Measurements from ENCODE around the gene BEST1. TPM values are rescaled to one million over a fixed set of nuclear protein-coding genes. Genes with fewer than 3 reads are reported as not detected.

The BEST1 gene
- total RNA-seq, 6 experiments from 2014 or later: 0.92 to 2.0 (median 1.9) TPM

DNA sequence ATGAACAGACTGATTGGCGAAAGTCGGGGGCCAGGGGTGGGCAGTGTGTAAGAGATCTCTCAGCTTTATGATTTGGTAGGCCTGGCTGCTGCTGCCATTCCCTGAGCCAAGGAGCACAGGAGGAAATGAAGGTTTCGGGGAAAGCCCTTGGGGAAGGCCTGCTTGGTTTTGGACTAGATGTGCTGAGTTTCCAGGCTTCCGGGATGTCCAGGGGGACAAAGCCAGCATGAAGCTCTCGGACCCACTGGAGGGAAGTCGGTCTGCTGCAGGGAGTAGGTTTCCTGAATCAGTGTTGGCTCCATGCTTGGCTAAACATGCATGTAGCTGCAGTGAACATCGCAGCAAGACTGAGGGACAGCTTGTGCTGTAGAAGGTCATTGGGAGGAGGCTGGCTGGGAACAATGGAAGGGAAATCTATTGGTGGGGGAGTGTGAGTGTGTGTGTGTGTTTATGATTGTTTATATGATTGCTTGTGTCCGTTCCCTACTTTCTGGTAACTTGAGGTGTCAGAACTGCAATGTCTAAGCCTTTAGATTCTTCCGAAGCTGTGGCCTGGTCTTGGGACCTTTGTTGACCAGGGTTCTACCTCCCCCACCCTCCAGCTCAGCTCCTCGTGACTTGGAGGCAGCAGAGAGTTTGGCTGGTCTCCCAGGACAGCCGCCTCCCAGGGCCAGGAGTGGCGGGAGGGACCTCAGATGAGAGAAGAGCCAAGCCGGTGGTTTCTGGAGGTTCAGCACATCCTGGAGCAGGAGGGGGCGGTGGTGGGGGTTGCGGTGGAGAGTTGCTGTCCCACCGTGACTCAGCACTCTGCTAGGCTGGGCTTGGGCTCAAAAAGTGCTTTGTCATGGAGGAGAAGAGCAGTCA, 21.3 kb downstream of the BEST1 start:
- Mint-ChIP-seq H3K4me3 (peak overlapping the region; percentile 72), H3K27me3 (ENCODE audit: insufficient read depth) (peaks cover 3% of the 10 kb centered on the region)

DNA sequence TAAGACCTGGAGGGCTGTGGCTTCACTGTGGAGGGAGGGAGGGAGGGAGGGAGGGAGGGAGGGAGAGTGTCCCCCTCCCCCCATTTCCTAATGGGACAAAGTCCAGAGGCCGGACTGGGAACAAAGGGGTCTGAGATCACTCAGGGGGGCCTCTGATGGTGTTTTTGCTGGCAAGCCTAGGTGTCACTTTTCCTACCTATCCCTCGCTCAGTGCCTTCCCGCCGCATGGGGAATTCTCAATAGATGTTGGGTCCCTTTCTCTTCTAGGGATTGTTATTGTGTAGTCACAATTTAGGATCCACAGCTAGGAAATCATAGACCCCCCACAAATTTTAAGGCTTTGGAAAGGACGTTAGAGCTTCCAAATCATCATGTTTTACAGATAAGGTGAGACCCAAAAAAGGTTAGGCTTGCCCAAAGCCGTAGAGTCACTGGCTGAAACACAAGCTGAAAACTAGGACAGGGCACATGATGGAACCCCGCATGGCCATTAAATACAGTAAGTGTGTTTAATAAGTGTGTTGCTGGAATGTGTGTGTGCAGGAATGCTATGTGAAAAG, 22.0 kb downstream of the BEST1 start:
- no peak for DNase-seq
- peak overlapping the region; percentile 72 for H3K4me3 Mint-ChIP-seq
- H3K36me3 Mint-ChIP-seq (ENCODE audit: low read depth): no peaks in the 10 kb centered on the region
- H3K27me3 Mint-ChIP-seq (ENCODE audit: insufficient read depth): peaks cover 2% of the 10 kb centered on the region; the same call in 1 of the 2 replicates
- peaks cover 66% of the 10 kb centered on the region for H3K4me1 Mint-ChIP-seq (ENCODE audit: low read depth)
- TF ChIP-seq, protein P1, sequence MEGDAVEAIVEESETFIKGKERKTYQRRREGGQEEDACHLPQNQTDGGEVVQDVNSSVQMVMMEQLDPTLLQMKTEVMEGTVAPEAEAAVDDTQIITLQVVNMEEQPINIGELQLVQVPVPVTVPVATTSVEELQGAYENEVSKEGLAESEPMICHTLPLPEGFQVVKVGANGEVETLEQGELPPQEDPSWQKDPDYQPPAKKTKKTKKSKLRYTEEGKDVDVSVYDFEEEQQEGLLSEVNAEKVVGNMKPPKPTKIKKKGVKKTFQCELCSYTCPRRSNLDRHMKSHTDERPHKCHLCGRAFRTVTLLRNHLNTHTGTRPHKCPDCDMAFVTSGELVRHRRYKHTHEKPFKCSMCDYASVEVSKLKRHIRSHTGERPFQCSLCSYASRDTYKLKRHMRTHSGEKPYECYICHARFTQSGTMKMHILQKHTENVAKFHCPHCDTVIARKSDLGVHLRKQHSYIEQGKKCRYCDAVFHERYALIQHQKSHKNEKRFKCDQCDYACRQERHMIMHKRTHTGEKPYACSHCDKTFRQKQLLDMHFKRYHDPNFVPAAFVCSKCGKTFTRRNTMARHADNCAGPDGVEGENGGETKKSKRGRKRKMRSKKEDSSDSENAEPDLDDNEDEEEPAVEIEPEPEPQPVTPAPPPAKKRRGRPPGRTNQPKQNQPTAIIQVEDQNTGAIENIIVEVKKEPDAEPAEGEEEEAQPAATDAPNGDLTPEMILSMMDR (IDR thresholded peaks at IDR 0.05): no peak
- peak overlapping the region; percentile 97 for H3K27ac Mint-ChIP-seq
- no peaks in the 10 kb centered on the region for H3K9me3 Mint-ChIP-seq

More for the DNA sequence above, 21.3 kb downstream of the BEST1 start:
- Mint-ChIP-seq H3K9me3 (no peaks in the 10 kb centered on the region), H3K4me1 (ENCODE audit: low read depth) (peaks cover 66% of the 10 kb centered on the region), H3K27ac (peak overlapping the region; percentile 97), H3K36me3 (ENCODE audit: low read depth) (peaks cover 3% of the 10 kb centered on the region)
- TF ChIP-seq, protein P1 (IDR thresholded peaks at IDR 0.05): 0 out of 2 replicates have a peak, but pooled peaks have one; percentile 6
- DNase-seq: peak; percentile 99

DNA sequence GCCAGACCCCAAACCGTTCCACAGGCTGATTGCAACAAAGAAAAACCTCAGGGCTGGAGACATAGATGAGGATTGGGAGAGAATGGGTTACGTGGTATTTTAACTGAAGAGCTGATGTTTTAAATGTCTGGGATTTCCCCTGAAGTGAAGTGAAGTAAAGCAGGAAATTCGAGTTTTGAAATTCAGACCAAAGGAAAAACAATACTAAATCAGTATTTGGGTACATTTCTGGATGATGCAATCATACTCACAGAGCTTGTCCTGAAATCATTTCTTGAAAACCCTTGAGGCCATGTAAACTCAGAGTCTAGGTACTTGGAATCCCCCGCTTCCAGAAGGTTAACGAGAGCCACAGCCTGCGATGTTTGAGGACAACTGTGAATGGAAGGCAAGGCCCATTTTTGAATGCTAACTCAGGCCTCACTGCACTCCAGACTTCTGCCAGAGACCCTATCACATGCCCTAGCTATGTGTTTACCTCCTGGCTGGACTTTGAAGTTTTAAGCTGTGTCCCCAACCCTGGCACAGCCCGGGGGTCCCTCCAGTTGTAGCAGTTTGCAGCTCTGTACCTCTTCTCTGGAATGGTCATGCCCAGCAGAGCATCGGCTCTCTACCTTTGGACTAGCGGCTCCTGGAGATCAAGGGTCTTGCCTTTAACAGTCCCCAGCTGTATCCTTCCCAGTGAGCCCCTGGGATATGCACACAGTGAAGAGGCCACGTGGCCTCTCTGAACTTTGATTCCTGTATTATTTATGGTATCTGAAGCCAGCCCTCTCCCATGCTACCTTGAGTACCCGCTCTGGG, 22.7 kb downstream of the BEST1 start:
- Mint-ChIP-seq H3K36me3 (ENCODE audit: low read depth) (no peaks in the 10 kb centered on the region), H3K9me3 (no peaks in the 10 kb centered on the region), H3K4me1 (ENCODE audit: low read depth) (peaks cover 66% of the 10 kb centered on the region), H3K27me3 (ENCODE audit: insufficient read depth) (peaks cover 2% of the 10 kb centered on the region; the same call in 1 of the 2 replicates), H3K27ac (peak overlapping the region; percentile 97), H3K4me3 (peak overlapping the region; percentile 37)
- peak; percentile 75 for DNase-seq
- TF ChIP-seq, protein P1 (IDR thresholded peaks at IDR 0.05): no peak

DNA sequence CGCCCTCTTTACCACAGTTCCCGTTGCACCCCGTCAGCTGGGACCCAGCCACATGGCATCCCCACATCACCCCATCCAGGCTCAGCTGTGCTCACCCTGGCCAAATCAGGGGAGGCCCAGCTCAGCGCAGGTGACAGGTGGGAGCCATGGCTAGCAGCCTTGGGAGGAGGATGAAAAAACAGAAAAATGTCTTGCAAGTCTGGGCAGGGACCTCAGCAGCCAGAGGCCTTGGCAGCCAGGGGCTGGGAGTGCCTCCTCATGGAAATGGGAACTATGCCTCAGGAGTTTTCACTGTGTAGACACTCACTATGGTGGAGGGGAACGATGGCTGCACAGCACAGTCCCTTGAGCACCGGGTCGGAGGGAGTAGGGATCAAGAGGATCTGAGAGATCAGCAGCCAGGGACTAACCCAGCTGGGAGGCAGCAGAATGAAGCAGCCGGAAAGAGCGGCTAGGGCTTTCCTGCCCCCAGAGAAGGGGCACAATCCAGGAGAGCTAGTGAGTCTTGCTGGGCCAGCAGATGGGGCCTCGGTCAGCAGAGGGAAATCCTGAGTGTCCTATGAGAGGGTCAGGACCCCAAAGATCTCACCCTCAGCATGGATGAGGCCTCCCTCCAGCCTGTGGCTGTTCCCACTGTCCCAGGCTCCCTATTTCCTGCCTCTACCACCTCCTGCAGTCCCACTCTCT, 23.5 kb downstream of the BEST1 start:
- H3K27me3 Mint-ChIP-seq (ENCODE audit: insufficient read depth): peaks cover 2% of the 10 kb centered on the region
- no peaks in the 10 kb centered on the region for H3K36me3 Mint-ChIP-seq (ENCODE audit: low read depth)
- H3K4me1 Mint-ChIP-seq (ENCODE audit: low read depth): peaks cover 59% of the 10 kb centered on the region
- DNase-seq: no peak
- peak overlapping the region; percentile 97 for H3K27ac Mint-ChIP-seq
- TF ChIP-seq, protein P1 (IDR thresholded peaks at IDR 0.05): no peak
- H3K9me3 Mint-ChIP-seq: no peaks in the 10 kb centered on the region
- H3K4me3 Mint-ChIP-seq: no peak overlapping the region

Measured in HFFc6 (cell line).